Neuron (in vitro differentiated cells): ENCODE measurements around the gene CAPZA3.
"Not testable (repeated sequence)": the region's sequence is repeated elsewhere in the genome, so short reads cannot be mapped to it uniquely, and the experiment has no call there.

Experiments used
- H2AFZ ChIP-seq: one replicate; pipeline ENCODE4 v1.6.1; 2013; ENCODE audit warnings: low read depth, mild to moderate bottlenecking, inconsistent platforms, low read length, moderate library complexity
- H3K27me3 ChIP-seq: one replicate; pipeline ENCODE4 v1.6.1; 2013; ENCODE audit warnings: low read length; ENCODE audit not compliant: insufficient read depth
- H3K36me3 ChIP-seq: one replicate; pipeline ENCODE4 v1.6.1; 2013; ENCODE audit warnings: low read length; ENCODE audit not compliant: insufficient read depth
- H3K4me1 ChIP-seq: one replicate; pipeline ENCODE4 v1.6.1; 2013; ENCODE audit warnings: low read length; ENCODE audit not compliant: insufficient read depth
- H3K4me3 ChIP-seq: 2 replicates; pipeline ENCODE4 v1.5.1; 2013; ENCODE audit warnings: mild to moderate bottlenecking, low read length, moderate library complexity
- H3K9me3 ChIP-seq: one replicate; pipeline ENCODE4 v1.6.1; 2013; ENCODE audit warnings: low read length

The CAPZA3 gene

DNA sequence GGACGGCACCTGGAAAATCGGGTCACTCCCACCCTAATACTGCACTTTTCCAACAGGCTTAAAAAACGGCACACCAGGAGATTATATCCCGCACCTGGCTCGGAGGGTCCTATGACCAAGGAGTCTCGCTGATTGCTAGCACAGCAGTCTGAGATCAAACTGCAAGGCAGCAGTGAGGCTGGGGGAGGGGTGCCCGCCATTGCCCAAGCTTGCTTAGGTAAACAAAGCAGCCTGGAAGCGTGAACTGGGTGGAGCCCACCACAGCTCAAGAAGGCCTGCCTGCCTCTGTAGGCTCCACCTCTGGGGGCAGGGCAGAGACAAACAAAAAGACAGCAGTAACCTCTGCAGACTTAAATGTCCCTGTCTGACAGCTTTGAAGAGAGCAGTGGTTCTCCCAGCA lies 47.5 kb downstream of the CAPZA3 start:
- H3K4me1 ChIP-seq, H3K27me3 ChIP-seq, H3K9me3 ChIP-seq, H3K36me3 ChIP-seq, H2AFZ ChIP-seq, H3K4me3 ChIP-seq: not testable (repeated sequence)
